Measurements from ENCODE around the gene GPR162. TPM values are rescaled to one million over a fixed set of nuclear protein-coding genes. Genes with fewer than 3 reads are reported as not detected.

Gene GPR162
- total RNA-seq, 3 donors from 2014 or later (not counting 1 experiment from before 2014, with no cell fraction given), result 0.39 to 2.1 (median 0.68) TPM

- TF ChIP-seq CTCF (IDR thresholded peaks at IDR 0.05), result no peak
- H3K27ac ChIP-seq (ENCODE audit: low read length), result no peak overlapping the region
- H3K27me3 ChIP-seq (ENCODE audit: control insufficient read depth, insufficient read depth, low read length), result no peaks in the 10 kb centered on the region
- 93% methylated on average over 16 of the region's 16 CpGs for WGBS (ENCODE audit: insufficient coverage)
- H3K9me3 Mint-ChIP-seq, result no peaks in the 10 kb centered on the region
- no peak for DNase-seq
- no peak overlapping the region for H3K27ac Mint-ChIP-seq
- H3K4me1 Mint-ChIP-seq, result no peaks in the 10 kb centered on the region
- H3K9me3 ChIP-seq (ENCODE audit: control insufficient read depth, insufficient read depth, low read length), result no peaks in the 10 kb centered on the region
- H3K4me3 ChIP-seq (ENCODE audit: low read length), result no peak overlapping the region
- intact Hi-C loops (cut with micrococcal nuclease), result no loop called here
- H3K36me3 ChIP-seq (ENCODE audit: control insufficient read depth, insufficient read depth, low read length), result no peaks in the 10 kb centered on the region
- no peaks in the 10 kb centered on the region for H3K27me3 Mint-ChIP-seq (ENCODE audit: low read depth in 2 of 2)
- peaks cover 4% of the 10 kb centered on the region for H3K4me1 ChIP-seq (ENCODE audit: control insufficient read depth, insufficient read depth, low read length)
- H3K36me3 Mint-ChIP-seq, result no peaks in the 10 kb centered on the region
- ATAC-seq, result no peak
- no peak overlapping the region for H3K4me3 Mint-ChIP-seq
Observed at GRCh38 chr12:6838854-6839253, 17.2 kb downstream of the GPR162 start.

- no peaks in the 10 kb centered on the region for H3K27me3 ChIP-seq (ENCODE audit: control insufficient read depth, insufficient read depth, low read length)
Observed at GRCh38 chr12:6839482-6840201, 18.0 kb downstream of the GPR162 start.

GRCh38 chr12:6840330-6840729 is 18.7 kb downstream of the GPR162 start:
- WGBS (ENCODE audit: insufficient coverage), result 81% methylated on average over 1 of the region's 1 CpG
- Mint-ChIP-seq H3K9me3 (no peaks in the 10 kb centered on the region), H3K4me3 (no peak overlapping the region), H3K27ac (no peak overlapping the region), H3K36me3 (no peaks in the 10 kb centered on the region), H3K27me3 (ENCODE audit: low read depth in 2 of 2) (no peaks in the 10 kb centered on the region), H3K4me1 (no peaks in the 10 kb centered on the region)
- H3K36me3 ChIP-seq (ENCODE audit: control insufficient read depth, insufficient read depth, low read length), result no peaks in the 10 kb centered on the region
- no peaks in the 10 kb centered on the region for H3K27me3 ChIP-seq (ENCODE audit: control insufficient read depth, insufficient read depth, low read length)
- no peak overlapping the region for H3K27ac ChIP-seq (ENCODE audit: low read length)
- intact Hi-C loops (cut with micrococcal nuclease), result no loop called here
- DNase-seq (no peak), ATAC-seq (no peak)
- no peaks in the 10 kb centered on the region for H3K9me3 ChIP-seq (ENCODE audit: control insufficient read depth, insufficient read depth, low read length)
- peaks cover 4% of the 10 kb centered on the region for H3K4me1 ChIP-seq (ENCODE audit: control insufficient read depth, insufficient read depth, low read length)
- TF ChIP-seq CTCF (IDR thresholded peaks at IDR 0.05), result no peak
- H3K4me3 ChIP-seq (ENCODE audit: low read length), result no peak overlapping the region

More at GRCh38 chr12:6839482-6840201, 18.0 kb downstream of the GPR162 start:
- Mint-ChIP-seq H3K9me3 (no peaks in the 10 kb centered on the region), H3K27me3 (ENCODE audit: low read depth in 2 of 2) (no peaks in the 10 kb centered on the region), H3K27ac (no peak overlapping the region), H3K36me3 (no peaks in the 10 kb centered on the region), H3K4me3 (no peak overlapping the region), H3K4me1 (no peaks in the 10 kb centered on the region)
- H3K4me1 ChIP-seq (ENCODE audit: control insufficient read depth, insufficient read depth, low read length), result peaks cover 4% of the 10 kb centered on the region
- TF ChIP-seq CTCF (IDR thresholded peaks at IDR 0.05), result no peak
- H3K36me3 ChIP-seq (ENCODE audit: control insufficient read depth, insufficient read depth, low read length), result no peaks in the 10 kb centered on the region
- intact Hi-C loops (cut with micrococcal nuclease), result no loop called here
- no peaks in the 10 kb centered on the region for H3K9me3 ChIP-seq (ENCODE audit: control insufficient read depth, insufficient read depth, low read length)
- ATAC-seq (no peak), DNase-seq (no peak)
- H3K4me3 ChIP-seq (ENCODE audit: low read length), result no peak overlapping the region
- H3K27ac ChIP-seq (ENCODE audit: low read length), result no peak overlapping the region
- 83% methylated on average over 10 of the region's 10 CpGs for WGBS (ENCODE audit: insufficient coverage)
